Peyer's patch (tissue), 4 donors: Measurements from ENCODE around the gene EIPR1.

ENCODE experiments used
- CTCF ChIP-seq, 6 experiments: fragments of 450-650 bp in 4 of 6; fragments of 200-600 bp in 2 of 6; sonication (generic) in 1 of 6; IDR thresholded peaks; one replicate each; pipeline ENCODE4 v1.5.1; 2017 to 2019; ENCODE audit warnings: antibody characterized with exemption in 6 of 6, mild to moderate bottlenecking in 3 of 6, moderate library complexity in 1 of 6
- POLR2A ChIP-seq, 2 donors: fragments of 450-650 bp; IDR thresholded peaks; one replicate each; pipeline ENCODE4 v1.5.1; 2017; ENCODE audit warnings: antibody characterized with exemption in 2 of 2, mild to moderate bottlenecking in 2 of 2, moderate library complexity in 2 of 2

- TF ChIP-seq CTCF (IDR thresholded peaks at IDR 0.05) (no peak), POLR2A (IDR thresholded peaks at IDR 0.05) (no peak)
These were observed 169.0 kb downstream of the EIPR1 start for GRCh38 chr2:3208591-3208990.
